Hair follicular keratinocyte (primary cell): Measurements from ENCODE around the gene ANXA1. TPM values are rescaled to one million over a fixed set of nuclear protein-coding genes. Genes with fewer than 3 reads are reported as not detected.

Source experiments
- total RNA-seq: library from RNA; depleted of rRNA; stranded (reverse); fragments of >200 nt; gene quantifications from 2 replicates; pipeline ENCODE4 v1.2.3, GENCODE V29; 2015

The ANXA1 gene
- 497 and 655 TPM in 2 replicates for total RNA-seq

DNA sequence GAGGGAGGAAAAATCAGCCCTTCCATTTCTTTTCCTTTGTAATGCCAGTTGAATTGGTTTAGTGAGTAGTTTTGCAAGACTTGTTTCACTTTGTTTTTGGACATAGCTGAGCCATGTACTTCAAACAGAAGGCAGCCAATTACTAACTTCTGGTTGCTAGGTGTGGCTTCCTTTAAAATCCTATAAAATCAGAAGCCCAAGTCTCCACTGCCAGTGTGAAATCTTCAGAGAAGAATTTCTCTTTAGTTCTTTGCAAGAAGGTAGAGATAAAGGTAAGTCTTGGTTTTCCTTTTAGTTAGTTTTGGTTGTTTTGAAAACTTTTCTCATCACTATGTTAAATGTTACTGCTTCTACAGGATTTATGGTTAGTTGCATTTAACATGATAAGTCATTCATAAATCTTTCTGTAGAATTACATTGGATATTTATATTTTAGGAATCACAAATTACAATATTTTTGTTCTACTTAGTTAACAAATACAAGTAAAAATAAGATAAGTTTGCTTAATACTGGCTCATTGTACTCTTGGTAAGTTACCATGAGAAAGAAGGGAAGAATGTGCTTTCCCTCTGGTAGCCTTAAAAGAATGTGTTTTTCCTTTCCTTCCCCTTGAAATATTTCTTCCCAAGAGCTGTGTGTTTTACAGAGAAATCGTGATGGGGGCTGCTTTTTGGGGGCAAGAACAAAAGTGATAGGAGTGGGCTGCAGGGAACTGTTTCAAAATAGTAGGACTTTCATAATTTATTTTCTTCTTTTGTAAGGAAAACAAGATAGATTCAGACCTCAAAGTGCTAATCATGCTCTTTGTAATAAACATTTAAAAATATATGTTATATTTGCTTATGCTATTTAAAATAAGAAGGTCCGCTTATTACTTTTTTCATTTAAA is at the start of gene ANXA1:
TSS of gene ANXA1 (plus strand) at position 213 of the 890 bp plus-strand sequence. CDS start 6,671 bp downstream, outside the sequence.

Other genes with a start within 250 kb of the ANXA1 start
- not detected in 2 replicates for gene ALDH1A1, start 198.8 kb upstream of the ANXA1 start, total RNA-seq